Activated T-helper 1 cell treated with anti-CD3 and anti-CD28 coated beads, Interleukin-12 subunit alpha, Interleukin-12 subunit beta, Interleukin-2, Interleukin-4 antibody, amounts not matched to agents 30 ng/mL and 10 ng/mL and 1 ng/mL, durations not matched to agents 14 hours and 24 hours and 36 hours (primary cell): ENCODE measurements around the gene CD83. TPM values are rescaled to one million over a fixed set of nuclear protein-coding genes. Genes with fewer than 3 reads are reported as not detected.

Experiments
- DNase-seq: peaks from one replicate; pipeline ENCODE4 v3.0.0; 2021; ENCODE audit warnings: low spot score
- H3K27ac Mint-ChIP-seq: one replicate; pipeline ENCODE4 v1.8.0; 2021; ENCODE audit warnings: mild to moderate bottlenecking, mixed read lengths
- H3K27me3 Mint-ChIP-seq: one replicate; pipeline ENCODE4 v1.8.0; 2022; ENCODE audit warnings: mild to moderate bottlenecking, moderate library complexity, mixed read lengths; ENCODE audit not compliant: insufficient read depth
- H3K36me3 Mint-ChIP-seq: one replicate; pipeline ENCODE4 v1.8.0; 2021; ENCODE audit warnings: low read depth, mixed read lengths
- H3K4me1 Mint-ChIP-seq: one replicate; pipeline ENCODE4 v1.8.0; 2021; ENCODE audit warnings: low read depth, mixed read lengths
- H3K4me3 Mint-ChIP-seq: one replicate; pipeline ENCODE4 v1.8.0; 2021; ENCODE audit warnings: mild to moderate bottlenecking, moderate library complexity, mixed read lengths
- H3K9me3 Mint-ChIP-seq: one replicate; pipeline ENCODE4 v1.8.0; 2021; ENCODE audit warnings: mixed read lengths
- intact Hi-C: fragments of 100-400 bp; cut with micrococcal nuclease; formaldehyde crosslinking; loops from one replicate; pipeline ENCODE4 v1.15.1; 2024
- total RNA-seq: library from RNA; stranded (reverse); gene quantifications from 2 replicates; pipeline ENCODE4 v1.2.3, GENCODE V29; 2022

CD83 gene
- total RNA-seq, 1 donor from 2014 or later = 101 TPM

DNA sequence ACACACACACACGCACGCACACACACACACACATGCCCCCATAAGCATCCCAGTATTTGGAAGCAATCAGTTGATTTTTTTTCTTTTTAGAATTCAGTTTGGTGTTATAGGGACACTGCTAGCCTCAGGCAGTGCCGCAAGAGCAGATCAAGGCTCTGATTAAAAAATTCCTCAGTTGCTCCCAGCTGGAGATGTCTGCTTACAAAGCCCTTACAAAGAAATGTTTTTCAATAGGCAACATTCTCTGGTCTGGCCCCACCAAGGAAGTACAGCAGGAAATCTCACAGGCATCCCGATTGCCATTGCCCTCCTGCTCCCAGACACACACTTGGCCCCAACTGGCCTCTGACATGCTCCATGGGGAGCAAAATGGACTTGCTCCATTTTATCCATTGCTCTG lies 22.9 kb upstream of the CD83 start:
- Mint-ChIP-seq H3K27me3 (no peaks in the 10 kb centered on the region), H3K4me1 (peaks cover 44% of the 10 kb centered on the region)
- intact Hi-C loops = loop anchor here (1.0 kb wide), 1 partner anchor 19 kb away; no protein-coding TSS in a partner anchor

DNA sequence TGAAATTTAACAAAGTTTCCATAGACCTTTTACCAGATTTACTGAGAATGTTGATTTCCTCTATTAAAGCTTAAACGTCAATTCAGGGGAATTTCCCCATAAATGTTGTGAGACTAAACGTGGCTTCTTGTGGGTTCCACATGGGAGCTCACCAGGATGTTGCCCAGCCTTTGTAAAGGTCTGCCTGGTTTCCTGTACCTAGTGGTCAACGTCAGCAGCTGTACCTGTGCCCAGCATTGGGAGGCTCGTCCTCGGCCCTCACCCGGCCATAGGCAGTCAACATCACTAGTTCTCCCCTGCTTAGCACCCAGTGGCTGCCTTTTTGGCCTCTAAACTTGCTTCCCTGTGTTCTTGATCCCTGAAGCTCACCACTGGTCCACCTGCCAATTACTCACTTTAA lies 22.1 kb upstream of the CD83 start:
- Mint-ChIP-seq H3K27ac (peak overlapping the region; percentile 64), H3K4me3 (no peak overlapping the region), H3K36me3 (no peaks in the 10 kb centered on the region), H3K4me1 (peaks cover 44% of the 10 kb centered on the region), H3K27me3 (no peaks in the 10 kb centered on the region), H3K9me3 (peaks cover 5% of the 10 kb centered on the region)
- intact Hi-C loops = no loop called here
- DNase-seq = no peak

More for the DNA sequence above, 22.9 kb upstream of the CD83 start:
- H3K9me3 Mint-ChIP-seq = peaks cover 5% of the 10 kb centered on the region
- no peak for DNase-seq
- H3K36me3 Mint-ChIP-seq = no peaks in the 10 kb centered on the region
- H3K27ac Mint-ChIP-seq = peak overlapping the region; percentile 86
- no peak overlapping the region for H3K4me3 Mint-ChIP-seq

DNA sequence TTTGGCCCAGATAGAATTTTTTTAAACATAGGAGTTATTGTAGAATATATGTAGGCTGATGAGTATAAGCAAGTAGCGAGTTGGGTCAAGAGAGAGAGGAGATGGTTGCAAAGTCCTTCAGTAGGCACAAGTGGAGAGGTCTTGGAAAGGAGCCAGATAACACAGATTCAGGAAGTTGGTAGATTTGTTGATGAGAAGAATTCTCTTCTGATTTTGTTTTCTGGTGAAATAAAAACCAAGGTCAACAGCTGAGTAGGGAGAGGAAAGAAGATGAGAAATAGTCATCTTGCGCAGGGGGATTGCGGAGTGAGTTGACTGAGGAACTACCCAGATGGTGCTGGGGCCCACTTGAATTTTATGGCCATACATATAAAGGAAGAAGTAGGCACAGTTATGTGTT lies 17.4 kb upstream of the CD83 start:
- Mint-ChIP-seq H3K4me3 (no peak overlapping the region), H3K9me3 (no peaks in the 10 kb centered on the region), H3K27ac (no peak overlapping the region)

DNA sequence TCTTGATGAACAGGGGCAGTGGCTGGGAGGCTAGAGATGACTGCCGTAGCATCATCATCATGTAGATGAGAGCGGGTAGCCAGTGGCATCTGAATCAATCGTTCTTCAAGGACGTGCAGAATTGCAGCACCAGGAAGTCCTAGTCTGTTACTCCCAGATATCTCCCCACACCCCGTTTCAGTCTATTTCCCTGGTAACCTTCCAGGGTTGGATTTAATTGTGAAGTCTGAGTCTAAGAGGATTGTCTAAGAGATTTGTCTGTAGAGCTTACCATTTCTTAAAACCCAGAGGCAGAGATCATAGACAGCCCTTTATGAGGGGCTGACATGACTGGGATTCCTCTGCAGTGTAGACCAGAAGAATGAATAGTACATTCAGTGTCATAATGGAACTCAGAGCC lies 16.6 kb upstream of the CD83 start:
- H3K4me1 Mint-ChIP-seq = peaks cover 8% of the 10 kb centered on the region
- DNase-seq = no peak
- peaks cover 8% of the 10 kb centered on the region for H3K9me3 Mint-ChIP-seq
- H3K27me3 Mint-ChIP-seq = peaks cover 7% of the 10 kb centered on the region
- H3K27ac Mint-ChIP-seq = no peak overlapping the region
- H3K36me3 Mint-ChIP-seq = no peaks in the 10 kb centered on the region
- intact Hi-C loops = no loop called here
- H3K4me3 Mint-ChIP-seq = no peak overlapping the region

More for the DNA sequence above, 17.4 kb upstream of the CD83 start:
- Mint-ChIP-seq H3K36me3 (no peaks in the 10 kb centered on the region), H3K4me1 (peaks cover 16% of the 10 kb centered on the region), H3K27me3 (peaks cover 7% of the 10 kb centered on the region)
- intact Hi-C loops = no loop called here
- DNase-seq = no peak

DNA sequence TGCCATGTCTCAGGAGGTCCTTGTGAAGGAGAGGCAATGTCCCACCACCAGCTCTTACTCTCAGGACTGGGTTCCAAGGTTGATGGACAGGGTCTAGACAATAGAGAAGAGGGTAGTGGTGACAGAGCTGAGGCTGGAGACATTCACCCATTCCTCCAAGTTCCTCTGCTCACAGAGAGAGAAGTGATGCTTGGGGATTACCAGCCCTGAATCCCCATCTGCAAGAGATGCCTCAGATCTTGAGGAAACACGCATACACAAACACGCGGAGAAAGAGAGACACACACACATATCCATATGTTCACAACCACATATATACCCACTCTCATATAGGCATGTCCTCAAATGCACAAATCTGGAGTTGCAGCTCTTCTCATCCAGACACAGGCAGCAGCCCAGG lies 15.2 kb upstream of the CD83 start:
- H3K36me3 Mint-ChIP-seq = no peaks in the 10 kb centered on the region
- intact Hi-C loops = no loop called here
- H3K4me1 Mint-ChIP-seq = peaks cover 1% of the 10 kb centered on the region
- no peak for DNase-seq
- peaks cover 18% of the 10 kb centered on the region for H3K9me3 Mint-ChIP-seq
- no peak overlapping the region for H3K4me3 Mint-ChIP-seq
- H3K27me3 Mint-ChIP-seq = peaks cover 7% of the 10 kb centered on the region
- H3K27ac Mint-ChIP-seq = no peak overlapping the region

DNA sequence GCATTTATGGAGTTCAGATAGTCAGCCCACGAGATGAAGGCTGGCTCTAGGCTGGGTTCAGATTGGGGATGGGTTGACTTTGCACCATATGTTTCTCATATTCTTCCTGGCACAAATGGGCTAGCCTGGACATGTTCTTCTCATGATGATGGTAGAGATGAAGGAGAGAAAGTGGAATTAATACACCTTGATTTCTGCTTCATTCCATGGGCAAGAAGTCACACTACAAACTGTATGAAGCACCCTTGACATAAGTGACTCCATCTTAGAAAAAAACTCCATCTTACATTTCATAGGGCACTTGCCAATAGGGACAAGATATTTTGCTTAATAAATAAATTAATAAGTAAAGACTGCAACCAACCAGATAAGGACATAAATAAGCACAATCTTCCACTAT lies 12.0 kb upstream of the CD83 start:
- Mint-ChIP-seq H3K36me3 (no peaks in the 10 kb centered on the region), H3K4me1 (peaks cover 33% of the 10 kb centered on the region), H3K27ac (no peak overlapping the region), H3K27me3 (peaks cover 12% of the 10 kb centered on the region), H3K4me3 (no peak overlapping the region), H3K9me3 (peaks cover 22% of the 10 kb centered on the region)
- DNase-seq = no peak
- intact Hi-C loops = no loop called here

DNA sequence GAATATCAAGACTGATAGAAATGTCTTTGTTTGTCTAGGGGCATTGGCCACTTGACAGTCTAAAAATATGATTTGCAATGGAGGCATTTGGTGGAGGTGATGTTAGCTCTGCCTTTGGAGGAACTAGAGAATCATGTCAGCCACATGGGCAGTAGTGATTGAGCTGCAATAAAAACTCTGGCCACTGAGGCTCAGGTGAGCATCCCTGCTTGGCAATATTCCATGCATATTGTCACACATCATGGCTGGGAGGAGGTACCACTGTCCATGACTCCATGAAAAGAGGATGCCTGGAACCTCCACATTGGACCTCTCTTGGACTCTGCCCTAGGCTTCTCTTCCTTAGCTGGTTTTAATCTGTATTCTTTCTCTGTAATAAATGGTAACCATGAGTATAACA lies 10.6 kb upstream of the CD83 start:
- peaks cover 22% of the 10 kb centered on the region for H3K9me3 Mint-ChIP-seq
- peaks cover 35% of the 10 kb centered on the region for H3K4me1 Mint-ChIP-seq
- H3K4me3 Mint-ChIP-seq = no peak overlapping the region
- no peak overlapping the region for H3K27ac Mint-ChIP-seq
- DNase-seq = no peak
- H3K36me3 Mint-ChIP-seq = no peaks in the 10 kb centered on the region
- intact Hi-C loops = no loop called here
- H3K27me3 Mint-ChIP-seq = peaks cover 11% of the 10 kb centered on the region

DNA sequence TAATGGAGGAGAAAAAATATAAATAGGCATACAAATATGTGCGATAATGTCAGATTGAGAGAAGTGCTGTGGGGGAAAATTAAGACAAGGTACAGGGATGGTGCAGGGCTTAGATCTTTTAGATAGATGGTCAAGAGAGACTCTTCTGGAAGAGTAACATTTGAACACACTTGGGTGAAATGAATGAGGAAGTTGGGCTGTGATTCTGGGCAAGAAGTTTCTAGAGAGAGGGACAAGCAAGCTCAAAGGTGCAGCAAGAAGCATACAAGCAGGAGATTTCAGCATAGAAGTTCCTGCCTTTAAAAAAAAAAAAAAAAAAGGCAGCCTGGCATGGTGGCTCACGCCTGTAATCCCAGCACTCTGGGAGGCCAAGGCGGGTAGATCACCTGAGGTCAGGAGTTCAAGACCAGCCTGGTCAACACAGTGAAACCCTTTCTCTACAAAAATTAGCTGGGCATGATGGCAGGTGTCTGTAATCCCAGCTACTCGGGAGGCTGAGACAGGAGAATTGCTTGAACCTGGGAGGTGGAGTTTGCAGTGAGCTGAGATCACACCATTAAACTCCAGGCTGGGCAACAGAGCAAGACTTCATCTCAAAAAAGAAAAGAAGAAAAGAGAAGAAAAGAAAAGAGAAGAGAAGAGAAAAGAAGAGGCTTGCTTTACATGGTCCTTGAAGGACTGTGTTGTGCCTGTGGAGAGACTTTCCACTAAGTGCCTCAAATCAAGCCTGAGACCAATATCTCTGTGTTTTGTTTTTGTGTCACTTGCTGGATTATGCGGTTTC lies 9.7 kb upstream of the CD83 start:
- peak overlapping the region; percentile 88 for H3K27ac Mint-ChIP-seq
- no peaks in the 10 kb centered on the region for H3K36me3 Mint-ChIP-seq
- H3K27me3 Mint-ChIP-seq = peaks cover 11% of the 10 kb centered on the region
- peaks cover 22% of the 10 kb centered on the region for H3K9me3 Mint-ChIP-seq
- DNase-seq = no peak
- intact Hi-C loops = loop anchor here (1.0 kb wide), 2 partner anchors 17 to 33 kb away; no protein-coding TSS in a partner anchor
- peak overlapping the region; percentile 35 for H3K4me3 Mint-ChIP-seq
- peaks cover 35% of the 10 kb centered on the region for H3K4me1 Mint-ChIP-seq

DNA sequence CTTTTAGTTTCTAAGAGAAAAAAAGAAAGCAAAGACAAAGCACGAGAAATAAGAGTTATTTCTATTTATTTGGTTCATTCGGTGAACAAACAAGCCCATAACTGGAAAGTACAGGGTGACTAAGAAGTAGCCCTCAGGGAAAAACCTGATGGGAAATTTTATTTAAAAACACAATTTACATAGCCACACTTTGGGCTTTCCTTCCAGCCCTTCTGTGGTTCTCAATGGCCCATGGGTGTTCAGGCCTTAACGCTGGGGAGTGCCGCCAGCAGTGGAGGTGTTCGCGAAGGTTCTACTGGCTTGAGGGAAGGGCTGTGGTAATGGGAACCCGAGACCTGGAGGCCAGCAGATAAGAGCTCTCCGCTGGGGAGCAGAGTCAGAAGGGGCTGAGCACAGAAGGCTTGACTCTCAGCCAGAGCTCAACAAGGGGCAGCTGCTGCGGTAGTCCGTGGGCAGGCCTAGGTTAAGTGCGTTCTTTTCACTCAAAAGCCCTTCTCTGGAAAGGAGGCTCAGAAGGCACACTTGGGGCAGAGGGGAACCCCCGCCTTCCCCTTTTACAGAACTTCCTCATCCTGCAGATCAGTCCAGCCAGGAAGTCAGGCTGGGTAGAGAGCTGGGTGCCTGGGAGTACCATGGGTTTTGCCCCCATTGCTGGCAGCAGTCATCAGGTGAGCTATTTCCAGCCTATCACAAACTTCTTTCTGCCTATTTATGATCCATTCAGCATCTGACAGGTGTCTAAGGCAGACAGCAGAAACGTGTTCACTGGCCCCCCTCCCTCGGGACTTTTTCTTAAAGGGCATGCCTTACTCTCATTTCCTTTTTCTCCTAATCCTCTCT lies 8.8 kb upstream of the CD83 start:
- Mint-ChIP-seq H3K27me3 (peaks cover 15% of the 10 kb centered on the region), H3K36me3 (no peaks in the 10 kb centered on the region)
- no peak for DNase-seq

DNA sequence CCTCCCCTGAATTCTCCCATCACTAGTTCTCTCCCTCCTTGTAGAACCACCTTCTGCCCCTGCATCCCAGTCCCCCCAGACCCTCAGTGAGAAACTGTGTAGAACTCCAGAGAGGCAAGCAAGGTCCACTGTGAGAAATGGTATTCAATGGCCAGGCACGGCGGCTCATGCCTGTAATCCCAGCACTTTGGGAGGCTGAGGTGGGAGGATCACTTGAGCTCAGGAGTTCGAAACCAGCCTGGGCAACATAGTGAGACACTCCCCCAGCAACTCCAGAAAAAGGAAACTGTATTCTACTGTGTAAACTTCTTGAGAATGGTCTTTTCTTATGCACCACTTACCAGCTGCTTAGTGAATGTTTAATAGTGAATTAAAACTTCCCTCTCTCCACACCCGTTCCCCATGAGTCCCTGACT lies 8.2 kb upstream of the CD83 start:
- peak overlapping the region; percentile 66 for H3K4me3 Mint-ChIP-seq
- peak overlapping the region; percentile 88 for H3K27ac Mint-ChIP-seq
- no peaks in the 10 kb centered on the region for H3K36me3 Mint-ChIP-seq
- peaks cover 35% of the 10 kb centered on the region for H3K4me1 Mint-ChIP-seq
- H3K9me3 Mint-ChIP-seq = peaks cover 22% of the 10 kb centered on the region
- intact Hi-C loops = loop anchor here (1.0 kb wide), 1 partner anchor 8 kb away; the partner anchor contains the start of gene CD83
- DNase-seq = no peak
- peaks cover 20% of the 10 kb centered on the region for H3K27me3 Mint-ChIP-seq

More for the DNA sequence above, 8.8 kb upstream of the CD83 start:
- peak overlapping the region; percentile 66 for H3K4me3 Mint-ChIP-seq
- H3K4me1 Mint-ChIP-seq = peaks cover 35% of the 10 kb centered on the region
- intact Hi-C loops = loop anchor here (1.0 kb wide), 3 partner anchors 9 to 33 kb away; partner anchors contain the start of gene CD83
- H3K9me3 Mint-ChIP-seq = peaks cover 22% of the 10 kb centered on the region
- H3K27ac Mint-ChIP-seq = peak overlapping the region; percentile 88

DNA sequence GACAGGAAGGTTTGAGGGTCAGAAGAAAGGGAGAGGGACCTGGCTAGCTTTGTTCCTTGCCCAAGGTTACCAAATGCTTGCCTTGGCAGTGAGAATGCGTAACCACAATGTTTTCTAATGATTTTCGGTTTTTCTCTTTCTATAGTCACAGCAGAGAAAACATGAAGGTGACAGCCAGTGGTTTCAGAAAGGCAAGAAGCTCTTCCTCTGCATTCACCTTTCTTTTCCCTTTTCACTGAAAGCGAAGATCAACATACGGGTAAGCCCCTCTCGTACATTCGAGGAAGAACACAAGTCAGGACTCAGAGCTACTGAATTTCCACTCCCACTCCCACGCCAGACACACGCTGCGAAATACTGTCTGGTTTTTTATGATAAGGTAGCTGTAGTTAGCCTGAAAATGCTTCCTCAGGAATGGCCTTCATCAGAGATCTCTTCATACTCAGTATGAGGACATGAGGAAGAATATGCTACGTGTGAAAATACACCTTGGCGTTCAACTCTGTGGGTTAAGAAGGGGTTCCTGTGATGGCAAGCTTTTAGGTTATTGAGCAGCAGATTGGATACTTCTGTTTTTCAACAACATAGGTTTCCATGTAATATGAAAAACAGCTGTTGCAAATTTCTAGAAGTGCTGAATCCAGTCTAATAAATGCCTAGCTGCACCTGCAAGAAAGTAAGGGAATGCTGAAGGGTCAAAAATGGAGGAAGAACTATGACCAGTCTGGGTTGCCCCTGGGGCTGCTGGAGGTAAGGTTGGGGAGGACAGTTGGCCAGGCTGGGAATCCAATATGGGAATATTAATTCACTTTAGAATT lies 7.4 kb upstream of the CD83 start:
- DNase-seq = no peak
- Mint-ChIP-seq H3K27me3 (peaks cover 27% of the 10 kb centered on the region), H3K4me3 (peak overlapping the region; percentile 66), H3K27ac (peak overlapping the region; percentile 88), H3K36me3 (no peaks in the 10 kb centered on the region), H3K9me3 (peaks cover 22% of the 10 kb centered on the region), H3K4me1 (peaks cover 35% of the 10 kb centered on the region)
- intact Hi-C loops = loop anchor here (1.0 to 10.0 kb wide), 2 partner anchors 42 to 1515 kb away; no protein-coding TSS in a partner anchor

DNA sequence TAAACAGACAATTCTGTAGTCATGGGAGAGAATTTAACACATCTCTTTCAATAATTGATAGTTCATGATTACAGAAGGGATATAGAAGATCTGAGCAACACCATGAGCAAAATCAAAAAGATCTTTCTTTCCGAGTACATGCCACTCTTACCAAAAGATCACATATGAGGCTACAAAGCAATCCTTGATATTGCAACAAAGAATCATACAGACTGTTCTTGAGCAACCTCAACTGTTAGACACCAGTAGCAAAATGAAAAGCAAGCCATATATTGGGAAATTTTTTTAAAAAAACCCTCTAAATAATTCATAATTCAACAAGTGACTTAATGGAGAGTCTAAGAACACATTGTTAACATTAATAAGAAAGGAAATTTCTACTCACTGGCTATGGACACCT lies 3.6 kb upstream of the CD83 start:
- Mint-ChIP-seq H3K27ac (no peak overlapping the region), H3K9me3 (no peaks in the 10 kb centered on the region), H3K27me3 (peaks cover 42% of the 10 kb centered on the region), H3K4me3 (no peak overlapping the region), H3K36me3 (peaks cover 9% of the 10 kb centered on the region), H3K4me1 (peaks cover 40% of the 10 kb centered on the region)
- intact Hi-C loops = loop anchor here (10.0 kb wide), 1 partner anchor 1511 kb away; no protein-coding TSS in a partner anchor
- DNase-seq = no peak
